AG09319 (cell line): ENCODE data around the gene SLIT3.

Source experiments
- DNase-seq: peaks from one replicate; pipeline ENCODE4 v3.0.0-alpha.2; 2010; ENCODE audit warnings: low read depth; ENCODE audit errors: extremely low read depth
- CTCF ChIP-seq: IDR thresholded peaks from 2 replicates; pipeline ENCODE4 v1.5.1; 2011; ENCODE audit warnings: low read depth, mild to moderate bottlenecking, inconsistent platforms, low read length, moderate library complexity

Gene SLIT3

GRCh38 chr5:168778536-168778935 lies 522.4 kb downstream of the SLIT3 start:
- TF ChIP-seq CTCF, result no peak
- no peak for DNase-seq

GRCh38 chr5:168777651-168778050 lies 523.3 kb downstream of the SLIT3 start:
- TF ChIP-seq CTCF, result no peak
- DNase-seq, result no peak

GRCh38 chr5:168776070-168776469 lies 524.9 kb downstream of the SLIT3 start:
- TF ChIP-seq CTCF, result no peak
- DNase-seq, result no peak

- TF ChIP-seq CTCF, result no peak
- no peak for DNase-seq
Observed at GRCh38 chr5:168773226-168773625, 527.7 kb downstream of the SLIT3 start.

- TF ChIP-seq CTCF, result no peak
- no peak for DNase-seq
Observed at GRCh38 chr5:168772316-168772961, 528.5 kb downstream of the SLIT3 start.

GRCh38 chr5:168771678-168772077 lies 529.3 kb downstream of the SLIT3 start:
- no peak for TF ChIP-seq CTCF
- DNase-seq, result no peak

GRCh38 chr5:168770996-168771395 lies 529.9 kb downstream of the SLIT3 start:
- no peak for DNase-seq
- no peak for TF ChIP-seq CTCF
